ENCODE data around the gene ERMN. TPM values are rescaled to one million over a fixed set of nuclear protein-coding genes. Genes with fewer than 3 reads are reported as not detected.

Gene ERMN
- total and polyA plus RNA-seq, 2 of the 13 experiments (the other 11 are each of a cell fraction or from before 2014, with no cell fraction given) = not detected

GRCh38 chr2:157339965-157340655, 14.5 kb upstream of the ERMN start (continued):
- TF ChIP-seq CEBPG (CRISPR knock-in tag; IDR thresholded peaks at IDR 0.05) = no peak
- no peak for TF ChIP-seq ZNF558 (CRISPR knock-in tag; IDR thresholded peaks at IDR 0.05; ENCODE audit: borderline replicate concordance)
- no peak for TF ChIP-seq ZFP36L1 (CRISPR knock-in tag; IDR thresholded peaks at IDR 0.05)
- TF ChIP-seq ZBTB4 (CRISPR knock-in tag; IDR thresholded peaks at IDR 0.05; ENCODE audit: borderline replicate concordance) = no peak
- TF ChIP-seq ZNF879 (CRISPR knock-in tag; IDR thresholded peaks at IDR 0.05) = no peak
- no peak for TF ChIP-seq PRPF4 (IDR thresholded peaks at IDR 0.05; ENCODE audit: low read depth, low read length, poor library complexity, severe bottlenecking)
- no peak for TF ChIP-seq ZNF556 (CRISPR knock-in tag; IDR thresholded peaks at IDR 0.05; ENCODE audit: borderline replicate concordance)
- no peak for TF ChIP-seq ZNF629 (CRISPR knock-in tag; conservative IDR thresholded peaks at IDR 0.05)
- no peak for TF ChIP-seq HNF1A (IDR thresholded peaks at IDR 0.05; ENCODE audit: low read depth)
- TF ChIP-seq HNF1A (CRISPR knock-in tag; IDR thresholded peaks at IDR 0.05; ENCODE audit: borderline replicate concordance) = no peak
- TF ChIP-seq RAD51 (IDR thresholded peaks at IDR 0.05; ENCODE audit: borderline replicate concordance) = no peak
